Breast epithelium (tissue), 4 donors: ENCODE results near the gene FERMT1. TPM values are rescaled to one million over a fixed set of nuclear protein-coding genes. Genes with fewer than 3 reads are reported as not detected.
"Not testable (repeated sequence)": the region's sequence is repeated elsewhere in the genome, so short reads cannot be mapped to it uniquely, and the experiment has no call there.

Experiments
- DNase-seq, 2 donors: peaks; one replicate each; pipeline ENCODE4 v3.0.0-alpha.2; 2019; ENCODE audit warnings: low spot score in 2 of 2
- H3K27ac ChIP-seq, 2 donors: fragments of 200-600 bp; sonication (generic) in 1 of 2; one replicate each; pipeline ENCODE4 v1.5.1; 2016 to 2019; ENCODE audit warnings: mild to moderate bottlenecking in 1 of 2
- H3K27me3 ChIP-seq, 2 donors: fragments of 200-600 bp; sonication (generic) in 1 of 2; one replicate each; pipeline versions ENCODE4 v1.5.1 to v1.6.0; 2017 to 2019; ENCODE audit warnings: control low read depth in 1 of 2, mild to moderate bottlenecking in 1 of 2
- H3K36me3 ChIP-seq: fragments of 200-600 bp; one replicate; pipeline ENCODE4 v1.5.1; 2019
- H3K4me1 ChIP-seq, 2 donors: fragments of 200-600 bp; sonication (generic); one replicate each; pipeline ENCODE4 v1.5.1; 2016 to 2019; ENCODE audit warnings: control low read depth in 1 of 2
- H3K4me3 ChIP-seq, 3 donors: fragments of 200-600 bp; sonication (generic); 1 replicate in 2 of 3; 2 replicates in 1 of 3; pipeline ENCODE4 v1.5.1; 2016 to 2019; ENCODE audit warnings: mild to moderate bottlenecking in 3 of 3, moderate library complexity in 2 of 3
- H3K9me3 ChIP-seq, 2 donors: fragments of 200-600 bp; sonication (generic) in 1 of 2; one replicate each; pipeline ENCODE4 v1.5.1; 2016 to 2019; ENCODE audit warnings: control low read depth in 1 of 2
- POLR2A ChIP-seq: fragments of 450-650 bp; IDR thresholded peaks from one replicate; pipeline ENCODE4 v1.6.1; 2016; ENCODE audit warnings: antibody characterized with exemption, mild to moderate bottlenecking, moderate library complexity
- POLR2AphosphoS5 ChIP-seq, 3 donors: sonication (generic); formaldehyde crosslinking; IDR thresholded peaks; one replicate each; pipeline ENCODE4 v1.6.1; 2017; ENCODE audit warnings: antibody characterized with exemption in 3 of 3
- intact Hi-C: fragments of 100-400 bp; cut with DNase I; formaldehyde crosslinking; loops from one replicate; pipeline ENCODE4 v1.15.1; 2023; ENCODE audit warnings: low total_unique reads
- total RNA-seq, 3 donors: library from RNA; depleted of rRNA; stranded (reverse); fragments of >200 nt; gene quantifications; one replicate each; pipeline ENCODE4 v1.1.0, GENCODE V29; 2016
- TF ChIP-seq, protein P1 (sequence below), 3 donors: fragments of 450-650 bp; IDR thresholded peaks; one replicate each; pipeline ENCODE4 v1.5.1; 2016 to 2017; ENCODE audit warnings: antibody characterized with exemption in 3 of 3, mild to moderate bottlenecking in 3 of 3, moderate library complexity in 3 of 3

The FERMT1 gene
- total RNA-seq, 3 donors from 2014 or later = under 0.01 to 2.0 (median 0.98) TPM

DNA sequence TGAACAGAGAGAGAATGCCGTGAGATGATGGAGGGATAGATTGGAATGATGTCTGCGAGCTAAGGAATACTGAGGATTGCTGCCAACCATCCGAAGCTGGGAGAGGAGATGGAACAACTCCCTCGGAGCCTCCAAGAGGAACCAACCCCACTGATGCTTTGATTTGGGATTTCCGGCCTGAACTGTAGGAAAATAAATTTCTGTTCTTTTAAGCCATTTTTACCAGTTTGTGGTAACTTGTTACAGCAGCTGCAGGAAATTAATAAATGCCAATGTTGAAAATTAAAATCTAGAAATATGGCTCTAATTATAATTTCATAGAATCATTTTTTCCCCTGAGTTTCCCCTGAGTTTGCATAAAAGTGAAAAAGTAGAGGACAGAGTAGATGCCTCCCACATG lies 83.1 kb downstream of the FERMT1 start:
- Histone ChIP-seq H3K36me3 (no peaks in the 10 kb centered on the region), H3K4me1 (no peaks in the 10 kb centered on the region), H3K4me3 (no peak overlapping the region), H3K27me3 (no peaks in the 10 kb centered on the region), H3K27ac (no peak overlapping the region), H3K9me3 (no peaks in the 10 kb centered on the region)
- no peak for DNase-seq
- TF ChIP-seq POLR2A (no peak), POLR2AphosphoS5 (IDR thresholded peaks at IDR 0.05) (no peak)
- TF ChIP-seq, protein P1, sequence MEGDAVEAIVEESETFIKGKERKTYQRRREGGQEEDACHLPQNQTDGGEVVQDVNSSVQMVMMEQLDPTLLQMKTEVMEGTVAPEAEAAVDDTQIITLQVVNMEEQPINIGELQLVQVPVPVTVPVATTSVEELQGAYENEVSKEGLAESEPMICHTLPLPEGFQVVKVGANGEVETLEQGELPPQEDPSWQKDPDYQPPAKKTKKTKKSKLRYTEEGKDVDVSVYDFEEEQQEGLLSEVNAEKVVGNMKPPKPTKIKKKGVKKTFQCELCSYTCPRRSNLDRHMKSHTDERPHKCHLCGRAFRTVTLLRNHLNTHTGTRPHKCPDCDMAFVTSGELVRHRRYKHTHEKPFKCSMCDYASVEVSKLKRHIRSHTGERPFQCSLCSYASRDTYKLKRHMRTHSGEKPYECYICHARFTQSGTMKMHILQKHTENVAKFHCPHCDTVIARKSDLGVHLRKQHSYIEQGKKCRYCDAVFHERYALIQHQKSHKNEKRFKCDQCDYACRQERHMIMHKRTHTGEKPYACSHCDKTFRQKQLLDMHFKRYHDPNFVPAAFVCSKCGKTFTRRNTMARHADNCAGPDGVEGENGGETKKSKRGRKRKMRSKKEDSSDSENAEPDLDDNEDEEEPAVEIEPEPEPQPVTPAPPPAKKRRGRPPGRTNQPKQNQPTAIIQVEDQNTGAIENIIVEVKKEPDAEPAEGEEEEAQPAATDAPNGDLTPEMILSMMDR (IDR thresholded peaks at IDR 0.05) = no peak
- intact Hi-C loops = no loop called here

DNA sequence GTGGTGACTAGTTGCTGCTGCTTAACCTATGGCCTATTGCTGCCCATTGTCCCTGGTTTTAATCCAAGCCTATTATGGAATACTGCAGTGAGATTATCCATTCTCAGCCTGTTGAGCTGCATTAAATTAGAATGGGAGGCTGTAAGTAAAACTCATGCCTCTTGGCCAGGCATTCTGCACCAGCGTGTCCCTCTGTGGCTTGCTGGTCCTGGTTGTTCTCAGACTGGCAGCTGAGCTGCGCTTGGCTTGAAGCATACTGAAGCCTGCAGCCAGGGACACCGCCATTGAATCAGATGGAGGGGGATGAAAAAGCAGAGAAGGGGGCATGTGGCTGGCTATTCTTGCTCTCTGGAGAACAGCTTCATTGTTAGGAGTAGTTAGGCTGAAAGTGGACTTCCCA lies 84.6 kb downstream of the FERMT1 start:
- H3K4me3 ChIP-seq = no peak overlapping the region
- intact Hi-C loops = no loop called here
- H3K9me3 ChIP-seq = no peaks in the 10 kb centered on the region
- no peaks in the 10 kb centered on the region for H3K36me3 ChIP-seq
- H3K27ac ChIP-seq = no peak overlapping the region
- no peaks in the 10 kb centered on the region for H3K27me3 ChIP-seq
- no peaks in the 10 kb centered on the region for H3K4me1 ChIP-seq
- TF ChIP-seq POLR2A (no peak), POLR2AphosphoS5 (IDR thresholded peaks at IDR 0.05) (no peak)
- TF ChIP-seq, protein P1 (IDR thresholded peaks at IDR 0.05) = no peak
- DNase-seq = no peak

DNA sequence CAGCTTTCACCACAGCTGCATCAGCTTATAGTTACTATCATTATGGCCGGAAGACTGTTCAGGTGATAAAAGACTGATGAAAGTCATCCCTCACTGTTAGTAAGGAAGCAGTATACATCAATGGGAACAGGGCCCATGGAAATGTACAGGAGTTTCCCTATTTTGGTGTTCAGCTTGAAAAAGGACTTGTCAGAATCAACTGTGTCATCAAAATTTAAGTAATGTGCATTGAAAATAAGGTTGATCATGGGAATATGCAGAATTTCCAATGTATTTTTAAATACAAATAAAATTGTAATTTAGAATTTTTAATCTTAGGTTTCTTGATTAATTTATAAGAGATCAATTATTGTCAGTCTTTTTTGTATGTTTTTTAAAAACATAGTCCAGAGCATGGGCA lies 85.7 kb downstream of the FERMT1 start:
- TF ChIP-seq POLR2A = no peak
- TF ChIP-seq, protein P1 (IDR thresholded peaks at IDR 0.05) = no peak
- TF ChIP-seq POLR2AphosphoS5 (IDR thresholded peaks at IDR 0.05) = no peak
- intact Hi-C loops = no loop called here
- Histone ChIP-seq H3K9me3 (no peaks in the 10 kb centered on the region), H3K27me3 (no peaks in the 10 kb centered on the region), H3K36me3 (no peaks in the 10 kb centered on the region), H3K4me3 (no peak overlapping the region), H3K4me1 (no peaks in the 10 kb centered on the region), H3K27ac (no peak overlapping the region)
- no peak for DNase-seq

DNA sequence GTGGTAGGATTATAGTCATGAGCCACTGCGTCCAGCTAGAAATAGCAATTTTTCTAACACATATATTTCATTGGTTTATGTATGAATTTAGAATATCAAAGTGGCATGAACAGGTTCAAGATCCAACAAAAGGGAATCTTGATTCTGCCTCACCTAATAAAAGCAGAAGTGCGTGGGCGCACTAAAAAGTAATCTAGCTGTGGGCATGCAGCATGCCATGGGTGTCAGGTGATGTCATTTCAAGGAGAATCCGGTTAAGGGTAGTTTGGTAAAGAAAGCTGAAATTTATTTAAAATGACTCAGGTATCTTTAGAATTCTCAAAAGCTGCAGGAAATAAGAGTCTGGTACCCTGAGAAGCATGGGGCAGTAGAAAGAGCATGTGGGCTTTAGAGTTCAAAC lies 86.6 kb downstream of the FERMT1 start:
- Histone ChIP-seq H3K9me3 (no peaks in the 10 kb centered on the region), H3K36me3 (no peaks in the 10 kb centered on the region), H3K4me3 (no peak overlapping the region), H3K27me3 (no peaks in the 10 kb centered on the region), H3K27ac (no peak overlapping the region), H3K4me1 (no peaks in the 10 kb centered on the region)
- TF ChIP-seq POLR2AphosphoS5 (IDR thresholded peaks at IDR 0.05) = no peak
- TF ChIP-seq, protein P1 (IDR thresholded peaks at IDR 0.05) = no peak
- TF ChIP-seq POLR2A = no peak
- DNase-seq = no peak
- intact Hi-C loops = no loop called here

DNA sequence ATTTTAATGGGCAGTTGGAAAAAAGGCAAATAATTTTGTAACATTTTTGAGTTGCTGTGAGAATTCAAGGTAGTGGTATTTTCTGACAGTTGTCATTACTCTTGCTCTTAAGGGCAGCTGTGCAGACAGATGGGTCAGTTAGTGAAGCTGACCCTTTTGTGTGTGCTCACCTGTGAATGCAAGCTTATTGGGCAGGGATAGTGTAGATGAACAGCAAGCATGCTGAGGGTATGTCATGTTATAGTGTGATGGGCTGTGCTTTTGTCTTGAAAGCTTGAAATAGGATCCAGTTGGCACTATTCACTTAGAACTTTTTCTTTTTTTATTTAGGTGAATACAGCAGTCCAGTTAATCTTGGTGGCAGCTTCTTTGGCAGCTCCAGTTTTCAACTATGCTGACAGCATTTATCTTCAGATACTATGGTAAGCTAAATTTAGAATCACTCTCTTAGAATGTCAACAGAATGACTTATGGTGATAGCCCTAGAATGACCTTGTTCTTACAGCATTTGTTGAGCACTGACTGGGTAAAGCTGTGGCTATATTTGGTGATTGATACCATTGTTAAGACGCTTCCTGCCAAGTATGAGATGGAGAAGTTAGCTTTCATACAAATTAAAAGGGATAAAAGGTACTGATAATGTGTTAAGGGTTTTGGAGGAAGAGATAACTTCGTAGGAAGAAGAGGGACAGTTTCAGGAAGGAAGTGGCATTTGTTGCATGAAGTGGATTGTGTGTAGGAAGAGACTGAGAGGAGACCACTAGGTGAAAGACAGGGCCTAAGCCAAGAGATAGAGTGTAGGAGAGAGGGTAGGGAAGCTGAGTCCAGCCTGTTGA lies 88.5 kb downstream of the FERMT1 start:
- intact Hi-C loops = loop anchor here (5.0 kb wide), 1 partner anchor 1057 kb away; no protein-coding TSS in a partner anchor
- DNase-seq = no peak
- no peaks in the 10 kb centered on the region for H3K36me3 ChIP-seq
- H3K4me1 ChIP-seq = no peaks in the 10 kb centered on the region
- TF ChIP-seq POLR2A = no peak
- no peak for TF ChIP-seq POLR2AphosphoS5 (IDR thresholded peaks at IDR 0.05)
- TF ChIP-seq, protein P1 (IDR thresholded peaks at IDR 0.05) = no peak
- H3K4me3 ChIP-seq = no peak overlapping the region
- H3K27ac ChIP-seq = no peak overlapping the region
- H3K9me3 ChIP-seq = no peaks in the 10 kb centered on the region
- H3K27me3 ChIP-seq = no peaks in the 10 kb centered on the region

DNA sequence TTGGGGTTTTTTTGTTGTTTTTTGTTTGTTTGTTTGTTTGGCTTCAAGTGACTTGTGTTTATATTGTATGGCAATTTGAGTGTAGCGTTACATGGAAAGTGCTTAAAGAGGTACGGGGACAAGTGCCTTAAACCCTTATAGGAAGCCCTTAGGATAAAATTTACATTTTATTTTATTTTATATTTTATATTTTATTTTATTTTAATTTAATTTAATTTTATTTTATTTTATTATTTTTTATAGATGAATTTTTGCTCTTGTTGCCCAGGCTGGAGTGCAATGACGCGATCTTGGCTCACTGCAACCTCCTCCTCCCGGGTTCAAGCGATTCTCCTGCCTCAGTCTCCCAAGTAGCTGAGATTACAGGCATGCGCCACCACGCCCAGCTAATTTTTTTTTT lies 89.9 kb downstream of the FERMT1 start:
- not testable (repeated sequence) for H3K36me3 ChIP-seq, H3K27ac ChIP-seq, H3K4me3 ChIP-seq, H3K9me3 ChIP-seq, H3K4me1 ChIP-seq, DNase-seq, H3K27me3 ChIP-seq
- intact Hi-C loops = loop anchor here (5.0 kb wide), 1 partner anchor 1056 kb away; no protein-coding TSS in a partner anchor
